ENCODE measurements around the gene FHOD1. TPM values are rescaled to one million over a fixed set of nuclear protein-coding genes. Genes with fewer than 3 reads are reported as not detected.

FHOD1 gene
- total and polyA plus RNA-seq, 2 of the 4 experiments (the other 2 are of a cell fraction) = 13.8 to 64.0 TPM

DNA sequence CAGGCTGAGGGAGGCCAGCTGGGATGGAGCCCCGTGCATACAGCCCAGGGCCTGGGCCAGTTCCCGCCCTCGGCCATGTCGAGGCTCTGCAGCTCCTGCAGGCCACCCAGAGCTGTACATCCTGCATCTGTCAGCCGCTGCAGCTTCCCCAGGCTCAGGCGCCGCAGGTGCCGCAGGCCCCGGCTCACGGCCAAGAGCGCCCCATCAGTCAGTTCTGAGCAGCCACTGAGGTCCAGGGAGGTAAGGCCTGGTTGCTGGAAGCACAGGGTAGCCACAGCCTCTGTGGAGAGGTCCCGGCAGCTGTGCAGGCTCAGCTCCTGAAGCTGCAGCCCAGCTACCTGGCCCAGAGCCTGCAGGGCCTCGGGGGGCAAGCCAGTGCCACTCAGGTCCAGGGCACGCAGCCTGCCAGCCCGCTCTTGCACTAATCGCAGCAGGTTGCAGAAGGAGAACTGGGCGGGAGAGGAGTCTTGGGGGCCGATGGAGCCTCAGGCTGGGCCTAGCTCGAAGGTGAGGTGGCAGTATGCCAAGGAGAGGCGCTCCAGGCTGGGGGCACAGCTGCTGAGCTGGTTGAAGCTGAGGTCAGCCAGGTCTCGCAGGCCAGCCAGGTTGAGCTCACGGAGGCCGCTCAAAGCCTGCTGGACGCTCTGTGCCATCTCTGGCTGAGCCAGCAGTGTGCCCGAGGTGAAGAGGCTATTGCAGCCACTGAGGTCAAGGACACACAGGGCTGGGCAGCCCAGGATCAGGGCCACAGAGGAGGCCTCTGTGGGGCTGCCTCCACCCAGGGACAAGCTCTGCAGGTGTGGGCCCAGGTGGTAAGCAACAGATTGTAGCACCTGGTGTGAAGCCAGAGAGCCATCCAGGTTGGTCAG, 37.0 kb downstream of the FHOD1 start:
- H3K23ac ChIP-seq (ENCODE audit: low read depth, low read length) = no peak overlapping the region
- in situ Hi-C loops (cut with MboI; ENCODE audit: low sequenced_read_pairs) = no loop called here
- H2BK20ac ChIP-seq (ENCODE audit: low read depth, low read length) = no peak overlapping the region
- ATAC-seq (ENCODE audit: low read depth) = no peak
- DNase-seq = no peak
- dilution Hi-C loops (cut with HindIII; ENCODE audit: low sequenced_read_pairs, unreplicated experiment) = no loop called here
- intact Hi-C loops (cut with micrococcal nuclease) = no loop called here
- 0 out of 2 replicates have a peak, but pooled peaks cover 6% of the 10 kb centered on the region for H4K20me1 ChIP-seq (ENCODE audit: insufficient read depth, low read length)
- WGBS, 2 experiments (ENCODE audit: extremely low coverage in 2 of 2, insufficient read length in 1 of 2) = 87% methylated on average over 17 of the region's 25 CpGs; no CpG with 5 or more reads in 1 of the 2 experiments
- H3K4me2 ChIP-seq (ENCODE audit: low read depth, low read length) = no peak overlapping the region
- H3K27me3 ChIP-seq (ENCODE audit: control insufficient read depth, insufficient read depth, low read length) = no peaks in the 10 kb centered on the region
- H3K9me1 ChIP-seq (ENCODE audit: insufficient read depth, low read length) = peaks cover 20% of the 10 kb centered on the region
- BruUV-seq (replicated peaks) = no TSS peak
- H2AFZ ChIP-seq (replicated peaks; ENCODE audit: low read length, poor library complexity) = no peak overlapping the region
- H2AK9ac ChIP-seq (replicated peaks; ENCODE audit: low read depth, low read length, poor library complexity) = no peak overlapping the region
- H3K9me3 ChIP-seq (ENCODE audit: control insufficient read depth, insufficient read depth, low read length) = no peaks in the 10 kb centered on the region
- H3K4ac ChIP-seq (ENCODE audit: low read depth, low read length) = no peak overlapping the region
- no peak overlapping the region for H4K91ac ChIP-seq (ENCODE audit: insufficient read depth, low read depth, low read length)
- H4K8ac ChIP-seq (ENCODE audit: low read depth in 2 of 2, low read length in 2 of 2) = no peak overlapping the region
- no peak overlapping the region for H3K4me3 ChIP-seq (ENCODE audit: insufficient read depth, low read depth, low read length)
- H3K27ac ChIP-seq (ENCODE audit: insufficient read depth, low read length) = no peak overlapping the region
- H3K18ac ChIP-seq (ENCODE audit: low read depth, low read length) = no peak overlapping the region
- no peak overlapping the region for H3K14ac ChIP-seq (replicated peaks; ENCODE audit: low read depth, low read length)
- H3K36me3 ChIP-seq (ENCODE audit: control insufficient read depth, insufficient read depth, low read length) = no peaks in the 10 kb centered on the region
- peaks cover 8% of the 10 kb centered on the region for H3K4me1 ChIP-seq (ENCODE audit: control insufficient read depth, insufficient read depth, low read length)
- ChIA-PET CTCF (interaction anchor here (1.5 kb wide), 1 partner anchor 12 kb away, joined by 3 read pairs; no protein-coding TSS in a partner anchor), POLR2A (ENCODE audit: unreplicated experiment) (no interaction called here)
- no peak overlapping the region for H3K56ac ChIP-seq (ENCODE audit: extremely low read depth, insufficient read depth, low read length)
- H2AK5ac ChIP-seq (ENCODE audit: low read depth, low read length) = no peak overlapping the region
- no peak overlapping the region for H2BK120ac ChIP-seq (ENCODE audit: low read depth, low read length)
- TF ChIP-seq, protein P1, sequence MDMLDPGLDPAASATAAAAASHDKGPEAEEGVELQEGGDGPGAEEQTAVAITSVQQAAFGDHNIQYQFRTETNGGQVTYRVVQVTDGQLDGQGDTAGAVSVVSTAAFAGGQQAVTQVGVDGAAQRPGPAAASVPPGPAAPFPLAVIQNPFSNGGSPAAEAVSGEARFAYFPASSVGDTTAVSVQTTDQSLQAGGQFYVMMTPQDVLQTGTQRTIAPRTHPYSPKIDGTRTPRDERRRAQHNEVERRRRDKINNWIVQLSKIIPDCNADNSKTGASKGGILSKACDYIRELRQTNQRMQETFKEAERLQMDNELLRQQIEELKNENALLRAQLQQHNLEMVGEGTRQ (IDR thresholded peaks at IDR 0.05; ENCODE audit: low read depth, low read length) = no peak
- TF ChIP-seq BHLHE40 (IDR thresholded peaks at IDR 0.05; ENCODE audit: low read depth, low read length) = no peak
- no peak for TF ChIP-seq RFX5 (IDR thresholded peaks at IDR 0.05; ENCODE audit: low read depth, low read length)
- H3K79me1 ChIP-seq (ENCODE audit: low read depth in 1 of 2, low read length in 2 of 2) = peaks cover 0 to 9% of the 10 kb centered on the region in 2 experiments; a peak in 1 of 4 replicates
- no peak overlapping the region for H2BK15ac ChIP-seq (ENCODE audit: low read depth, low read length)
- H2BK5ac ChIP-seq (ENCODE audit: low read depth, low read length, poor library complexity, severe bottlenecking) = no peak overlapping the region
- no peak overlapping the region for H4K5ac ChIP-seq (ENCODE audit: low read depth, low read length)
- H3K9ac ChIP-seq (ENCODE audit: low read depth, low read length) = no peak overlapping the region
